ENCODE measurements around the gene PIGV. TPM values are rescaled to one million over a fixed set of nuclear protein-coding genes. Genes with fewer than 3 reads are reported as not detected.

PIGV gene
- total RNA-seq, 1 donor from 2014 or later: 7.9 TPM

DNA sequence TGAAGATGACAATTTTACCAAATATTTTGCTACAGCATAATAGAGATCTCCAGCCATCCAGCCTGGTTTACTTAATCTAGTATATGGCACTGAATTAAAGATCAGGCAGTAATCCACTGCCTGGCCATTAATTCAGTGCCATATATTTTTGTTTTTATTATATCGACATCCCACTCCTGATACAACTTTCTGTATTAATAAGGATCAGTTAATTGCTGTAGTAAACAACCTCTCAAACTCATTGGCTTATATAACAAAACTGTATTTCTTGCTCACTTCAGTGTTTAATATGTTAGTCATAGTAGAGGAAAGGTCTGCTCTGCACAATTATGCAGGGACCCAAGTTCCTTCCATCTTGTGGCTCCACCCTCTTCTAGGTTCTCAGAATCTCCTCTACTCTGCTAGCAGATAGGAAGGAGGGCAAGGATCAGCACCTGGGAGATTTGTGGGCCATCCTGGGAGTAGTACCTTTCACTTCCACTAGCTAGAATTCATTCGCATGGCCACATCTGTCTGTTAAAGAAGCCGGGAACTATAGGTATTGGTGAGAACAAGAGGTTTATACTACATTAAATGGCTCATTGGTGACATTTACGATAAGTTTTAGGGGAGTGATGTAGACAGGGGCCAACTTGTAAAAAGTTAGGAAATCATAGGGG lies 35.1 kb downstream of the PIGV start:
- H3K36me3 ChIP-seq (ENCODE audit: insufficient read depth, low read length): no peaks in the 10 kb centered on the region
- Mint-ChIP-seq H3K9me3 (ENCODE audit: unreplicated experiment) (peaks cover 4% of the 10 kb centered on the region), H3K27ac (ENCODE audit: unreplicated experiment) (no peak overlapping the region), H3K36me3 (ENCODE audit: low read depth, unreplicated experiment) (peaks cover 3% of the 10 kb centered on the region), H3K4me3 (ENCODE audit: unreplicated experiment) (no peak overlapping the region), H3K4me1 (ENCODE audit: low read depth, unreplicated experiment) (peaks cover 14% of the 10 kb centered on the region), H3K27me3 (ENCODE audit: low read depth, unreplicated experiment) (peaks cover 2% of the 10 kb centered on the region)
- FAIRE-seq (no peak), DNase-seq (ENCODE audit: low read depth) (no peak)
- no peaks in the 10 kb centered on the region for H3K9me3 ChIP-seq (ENCODE audit: insufficient read depth, low read depth, low read length)
- H2AFZ ChIP-seq (ENCODE audit: low read depth, low read length): no peak overlapping the region
- H3K9ac ChIP-seq (ENCODE audit: low read length): no peak overlapping the region
- H3K4me1 ChIP-seq (ENCODE audit: insufficient read depth, low read length): peaks cover 6% of the 10 kb centered on the region
- H3K79me2 ChIP-seq (ENCODE audit: insufficient read depth, low read length): peaks cover 15% of the 10 kb centered on the region
- TF ChIP-seq EZH2 (IDR thresholded peaks at IDR 0.05; ENCODE audit: insufficient read depth, low read length) (no peak), CTCF (IDR thresholded peaks at IDR 0.05; ENCODE audit: insufficient read depth, low read depth, low read length) (no peak)
- H3K4me3 ChIP-seq (ENCODE audit: insufficient read depth, low read depth, low read length): no peak overlapping the region
- peaks cover 7% of the 10 kb centered on the region for H4K20me1 ChIP-seq (ENCODE audit: insufficient read depth, low read length)
- no peak overlapping the region for H3K4me2 ChIP-seq (ENCODE audit: low read length)
- no peaks in the 10 kb centered on the region for H3K27me3 ChIP-seq (ENCODE audit: insufficient read depth, low read length)
- no peak overlapping the region for H3K27ac ChIP-seq (ENCODE audit: low read depth, low read length)

- Histone ChIP-seq H3K9ac (ENCODE audit: low read length) (no peak overlapping the region), H3K36me3 (ENCODE audit: insufficient read depth, low read length) (peaks cover 3% of the 10 kb centered on the region), H3K4me1 (ENCODE audit: insufficient read depth, low read length) (peaks cover 6% of the 10 kb centered on the region), H3K79me2 (ENCODE audit: insufficient read depth, low read length) (peaks cover 31% of the 10 kb centered on the region), H3K4me3 (ENCODE audit: insufficient read depth, low read depth, low read length) (no peak overlapping the region), H3K9me3 (ENCODE audit: insufficient read depth, low read depth, low read length) (no peaks in the 10 kb centered on the region), H2AFZ (ENCODE audit: low read depth, low read length) (no peak overlapping the region), H3K27me3 (ENCODE audit: insufficient read depth, low read length) (no peaks in the 10 kb centered on the region), H4K20me1 (ENCODE audit: insufficient read depth, low read length) (peaks cover 24% of the 10 kb centered on the region), H3K27ac (ENCODE audit: low read depth, low read length) (no peak overlapping the region), H3K4me2 (ENCODE audit: low read length) (no peak overlapping the region)
- peaks cover 2% of the 10 kb centered on the region for H3K27me3 Mint-ChIP-seq (ENCODE audit: low read depth, unreplicated experiment)
- peaks cover 24% of the 10 kb centered on the region for H3K4me1 Mint-ChIP-seq (ENCODE audit: low read depth, unreplicated experiment)
- peak overlapping the region; percentile 83 for H3K27ac Mint-ChIP-seq (ENCODE audit: unreplicated experiment)
- TF ChIP-seq CTCF (IDR thresholded peaks at IDR 0.05; ENCODE audit: insufficient read depth, low read depth, low read length): no peak
- no peak for TF ChIP-seq EZH2 (IDR thresholded peaks at IDR 0.05; ENCODE audit: insufficient read depth, low read length)
- FAIRE-seq: no peak
- peak overlapping the region; percentile 66 for H3K4me3 Mint-ChIP-seq (ENCODE audit: unreplicated experiment)
- H3K36me3 Mint-ChIP-seq (ENCODE audit: low read depth, unreplicated experiment): peaks cover 6% of the 10 kb centered on the region
- DNase-seq (ENCODE audit: low read depth): no peak
- H3K9me3 Mint-ChIP-seq (ENCODE audit: unreplicated experiment): peaks cover 4% of the 10 kb centered on the region
These were observed 37.0 kb downstream of the PIGV start for GRCh38 chr1:26824731-26825130.

Data from astrocyte (in vitro differentiated cells and primary cell).